ENCODE measurements around the gene TWIST1. TPM values are rescaled to one million over a fixed set of nuclear protein-coding genes. Genes with fewer than 3 reads are reported as not detected.

The TWIST1 gene
- total RNA-seq, 1 experiment from 2014 or later = 15.7 TPM

DNA sequence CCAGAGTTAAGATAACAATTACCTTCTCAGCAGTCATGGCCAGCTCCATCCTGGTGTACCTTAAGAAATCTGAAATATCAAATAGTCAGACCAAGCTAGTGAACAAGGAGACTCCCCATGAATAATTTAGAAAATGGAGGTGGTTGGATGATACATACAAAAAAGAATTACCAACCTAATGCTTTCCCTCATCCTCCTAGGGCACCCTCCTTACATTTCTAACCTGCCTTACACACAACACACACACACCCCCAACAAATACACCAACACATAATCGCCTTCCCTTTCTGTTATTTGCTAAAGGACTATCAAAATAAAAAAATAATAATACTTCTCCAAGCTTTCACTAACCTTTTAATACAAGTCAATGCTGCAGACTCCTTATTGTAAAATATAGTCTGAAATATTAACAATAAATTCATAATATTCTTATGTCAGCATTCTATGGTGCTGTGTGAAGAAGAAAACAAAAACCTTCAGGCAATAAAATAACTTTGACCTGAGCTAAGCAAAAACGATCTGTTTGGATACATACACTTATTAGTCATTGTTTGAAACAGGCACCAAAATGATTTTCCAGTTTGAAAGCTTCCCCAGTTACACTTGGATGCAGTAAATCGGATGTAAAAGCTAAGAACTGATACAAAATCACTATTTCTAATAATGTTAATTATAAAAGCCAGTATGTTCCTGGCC is 3.4 kb downstream of the TWIST1 start:
- Histone ChIP-seq H3K9me2 (replicated peaks; ENCODE audit: low read length) (no peaks in the 10 kb centered on the region), H3F3A (ENCODE audit: low read length, unreplicated experiment) (no peaks in the 10 kb centered on the region), H4K20me1 (ENCODE audit: low read length) (peaks cover 9% of the 10 kb centered on the region; the same call in 1 of the 2 replicates), H3K27me3 (ENCODE audit: low read length) (no peaks in the 10 kb centered on the region), H3K9ac (ENCODE audit: low read length) (peak overlapping the region; percentile 66; the same call in 1 of the 2 replicates), H3K9me3 (ENCODE audit: low read length) (no peaks in the 10 kb centered on the region), H3K36me3 (ENCODE audit: low read depth, low read length) (no peaks in the 10 kb centered on the region), H3K4me3 (ENCODE audit: low read length) (peak overlapping the region; percentile 99), H3K4me1 (ENCODE audit: insufficient read depth, low read length) (peaks cover 16% of the 10 kb centered on the region), H3K27ac (ENCODE audit: low read length) (no peak overlapping the region), H3K4me2 (ENCODE audit: low read length) (peak overlapping the region; percentile 93), H3K79me2 (ENCODE audit: low read length) (peaks cover 33% of the 10 kb centered on the region), H2AFZ (ENCODE audit: low read length) (no peak overlapping the region; the same call in 1 of the 2 replicates)
- ATAC-seq = no peak
- POLR2A ChIA-PET (ENCODE audit: unreplicated experiment) = interaction anchor here (0.7 kb wide), 1 partner anchor 112 kb away, joined by 7 read pairs; no protein-coding TSS in a partner anchor
- no peak for TF ChIP-seq EZH2phosphoT487 (IDR thresholded peaks at IDR 0.05; ENCODE audit: borderline replicate concordance, low read length)
- intact Hi-C loops (cut with micrococcal nuclease) = loop anchor here (5.0 to 10.0 kb wide), 2 partner anchors 52 to 89 kb away; no protein-coding TSS in a partner anchor
- peak; percentile 51 for DNase-seq
- no TSS peak for BruUV-seq (replicated peaks)
- CTCF ChIA-PET = interaction anchor here (0.6 to 0.7 kb wide), 2 partner anchors 32 to 44 kb away, joined by 3 to 5 read pairs; no protein-coding TSS in a partner anchor

DNA sequence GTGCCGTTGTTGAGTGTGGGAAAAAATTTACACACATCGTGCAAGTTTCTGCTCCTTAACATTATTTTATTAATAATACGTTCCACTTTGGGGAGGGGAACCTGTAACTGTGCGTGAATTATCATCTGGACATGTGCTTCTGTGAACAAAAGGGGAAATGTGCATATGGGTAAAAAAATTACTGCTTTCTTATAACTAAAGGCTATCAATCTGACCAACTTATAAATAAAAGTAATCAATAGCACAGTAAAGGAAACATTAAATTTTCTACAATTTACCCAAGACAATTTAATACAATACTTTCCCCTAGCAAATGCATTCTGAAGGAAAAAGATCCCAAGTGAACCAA is 4.5 kb downstream of the TWIST1 start:
- ChIA-PET CTCF (no interaction called here), POLR2A (ENCODE audit: unreplicated experiment) (no interaction called here)
- TF ChIP-seq EZH2phosphoT487 (IDR thresholded peaks at IDR 0.05; ENCODE audit: borderline replicate concordance, low read length) (no peak), CTCF (conservative IDR thresholded peaks at IDR 0.05; ENCODE audit: low read depth, low read length) (no peak), EZH2 (IDR thresholded peaks at IDR 0.05; ENCODE audit: low read length, unreplicated experiment) (no peak)
- BruUV-seq (replicated peaks) = no TSS peak
- Histone ChIP-seq H3K9ac (ENCODE audit: low read length) (no peak overlapping the region), H4K20me1 (ENCODE audit: low read length) (peaks cover 9% of the 10 kb centered on the region; the same call in 1 of the 2 replicates), H3K4me1 (ENCODE audit: insufficient read depth, low read length) (peaks cover 16% of the 10 kb centered on the region), H3K4me3 (ENCODE audit: low read length) (no peak overlapping the region), H3K9me3 (ENCODE audit: low read length) (no peaks in the 10 kb centered on the region), H3K27me3 (ENCODE audit: low read length) (no peaks in the 10 kb centered on the region), H3K27ac (ENCODE audit: low read length) (no peak overlapping the region), H3K79me2 (ENCODE audit: low read length) (peaks cover 33% of the 10 kb centered on the region), H3F3A (ENCODE audit: low read length, unreplicated experiment) (no peaks in the 10 kb centered on the region), H3K36me3 (ENCODE audit: low read depth, low read length) (no peaks in the 10 kb centered on the region), H3K9me2 (replicated peaks; ENCODE audit: low read length) (no peaks in the 10 kb centered on the region), H2AFZ (ENCODE audit: low read length) (no peak overlapping the region), H3K4me2 (ENCODE audit: low read length) (no peak overlapping the region)
- intact Hi-C loops (cut with micrococcal nuclease) = loop anchor here (5.0 to 10.0 kb wide), 2 partner anchors 51 to 88 kb away; no protein-coding TSS in a partner anchor
- DNase-seq (no peak), ATAC-seq (no peak)

DNA sequence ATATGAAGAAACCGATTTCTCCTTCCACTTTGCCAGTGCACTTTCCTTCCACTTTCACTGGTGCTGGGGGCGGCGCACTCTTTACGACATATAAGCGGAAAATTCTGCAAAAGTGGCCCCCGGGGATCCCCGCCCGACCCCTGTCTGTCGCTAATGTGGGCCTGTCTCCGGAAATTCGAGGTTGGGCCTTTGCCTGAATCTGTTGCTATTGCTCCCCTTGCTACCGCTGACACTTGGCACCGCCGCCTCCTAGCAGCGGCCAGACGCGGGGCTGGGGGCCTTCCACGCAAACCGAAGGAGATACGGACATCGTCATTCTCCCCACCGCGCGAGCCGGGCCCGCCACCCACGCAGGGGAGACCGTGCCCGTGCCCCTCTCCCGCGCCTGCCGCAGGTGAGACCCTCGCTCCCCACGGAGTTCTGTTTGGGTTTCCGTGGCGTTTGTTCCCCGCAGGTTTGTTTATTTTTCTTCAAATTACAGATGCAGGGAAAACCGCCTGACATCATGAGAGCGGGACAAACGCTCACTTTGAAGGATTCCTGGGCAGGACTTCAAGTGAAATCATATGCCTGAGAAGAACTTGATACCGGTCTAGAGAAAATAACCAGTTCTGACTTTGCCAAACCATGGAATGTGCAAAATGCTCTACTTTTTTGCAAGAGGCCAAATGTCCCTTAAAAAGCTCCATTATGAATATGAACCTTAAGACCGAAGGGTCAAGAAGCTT is 5.0 kb downstream of the TWIST1 start:
- BruUV-seq (replicated peaks) = no TSS peak
- H3K36me3 ChIP-seq (ENCODE audit: low read depth, low read length) = no peaks in the 10 kb centered on the region
- peaks cover 16% of the 10 kb centered on the region for H3K4me1 ChIP-seq (ENCODE audit: insufficient read depth, low read length)
- H3K79me2 ChIP-seq (ENCODE audit: low read length) = peaks cover 33% of the 10 kb centered on the region
- peaks cover 9% of the 10 kb centered on the region; the same call in 1 of the 2 replicates for H4K20me1 ChIP-seq (ENCODE audit: low read length)
- ChIA-PET CTCF (no interaction called here), POLR2A (ENCODE audit: unreplicated experiment) (no interaction called here)
- H3K9me2 ChIP-seq (replicated peaks; ENCODE audit: low read length) = no peaks in the 10 kb centered on the region
- no peak overlapping the region for H3K27ac ChIP-seq (ENCODE audit: low read length)
- no peaks in the 10 kb centered on the region for H3K9me3 ChIP-seq (ENCODE audit: low read length)
- H3K27me3 ChIP-seq (ENCODE audit: low read length) = no peaks in the 10 kb centered on the region
- no peak for TF ChIP-seq EZH2 (IDR thresholded peaks at IDR 0.05; ENCODE audit: low read length, unreplicated experiment)
- TF ChIP-seq EZH2phosphoT487 (IDR thresholded peaks at IDR 0.05; ENCODE audit: borderline replicate concordance, low read length) = no peak
- TF ChIP-seq CTCF (conservative IDR thresholded peaks at IDR 0.05; ENCODE audit: low read depth, low read length) = no peak
- H2AFZ ChIP-seq (ENCODE audit: low read length) = no peak overlapping the region
- DNase-seq (no peak), ATAC-seq (no peak)
- no peaks in the 10 kb centered on the region for H3F3A ChIP-seq (ENCODE audit: low read length, unreplicated experiment)
- no peak overlapping the region for H3K4me2 ChIP-seq (ENCODE audit: low read length)
- no peak overlapping the region for H3K4me3 ChIP-seq (ENCODE audit: low read length)
- H3K9ac ChIP-seq (ENCODE audit: low read length) = no peak overlapping the region
- intact Hi-C loops (cut with micrococcal nuclease) = loop anchor here (5.0 to 10.0 kb wide), 2 partner anchors 50 to 88 kb away; no protein-coding TSS in a partner anchor

All from PC-3 (cell line).